Neural progenitor cell (in vitro differentiated cells): ENCODE results near the gene MED20.

Experiments used
- EZH2 ChIP-seq: fragments of 200-600 bp; sonication (generic); IDR thresholded peaks from 2 replicates; pipeline ENCODE4 v1.6.1; 2017; ENCODE audit warnings: antibody characterized with exemption, mild to moderate bottlenecking, moderate library complexity
- EZH2phosphoT487 ChIP-seq: fragments of 200-600 bp; sonication (generic); IDR thresholded peaks from 2 replicates; pipeline ENCODE4 v1.6.1; 2017; ENCODE audit warnings: antibody characterized with exemption
- TF ChIP-seq, protein P1 (sequence below): fragments of 200-600 bp; sonication (generic); IDR thresholded peaks from 2 replicates; pipeline ENCODE4 v1.5.1; 2017; ENCODE audit warnings: antibody characterized with exemption, mild to moderate bottlenecking

DNA sequence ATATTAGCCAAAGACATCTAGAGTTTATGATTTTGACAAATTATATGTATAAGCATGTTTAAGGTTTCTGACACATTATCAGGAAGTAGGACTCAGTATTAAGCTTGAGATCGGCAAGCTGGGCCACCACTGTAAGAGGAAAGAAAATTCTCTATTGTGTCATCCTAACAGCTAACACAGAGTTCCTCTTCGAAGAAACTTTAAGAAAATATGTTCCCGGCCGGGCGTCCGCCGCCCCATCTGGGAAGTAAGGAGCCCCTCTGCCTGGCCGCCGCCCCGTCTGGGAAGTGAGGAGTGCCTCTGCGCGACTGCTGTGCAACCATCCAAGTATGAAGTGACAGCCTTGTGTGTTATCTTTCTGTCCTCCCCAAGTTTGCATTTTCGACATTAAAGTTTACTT is 48.8 kb downstream of the MED20 start:
- TF ChIP-seq, protein P1, sequence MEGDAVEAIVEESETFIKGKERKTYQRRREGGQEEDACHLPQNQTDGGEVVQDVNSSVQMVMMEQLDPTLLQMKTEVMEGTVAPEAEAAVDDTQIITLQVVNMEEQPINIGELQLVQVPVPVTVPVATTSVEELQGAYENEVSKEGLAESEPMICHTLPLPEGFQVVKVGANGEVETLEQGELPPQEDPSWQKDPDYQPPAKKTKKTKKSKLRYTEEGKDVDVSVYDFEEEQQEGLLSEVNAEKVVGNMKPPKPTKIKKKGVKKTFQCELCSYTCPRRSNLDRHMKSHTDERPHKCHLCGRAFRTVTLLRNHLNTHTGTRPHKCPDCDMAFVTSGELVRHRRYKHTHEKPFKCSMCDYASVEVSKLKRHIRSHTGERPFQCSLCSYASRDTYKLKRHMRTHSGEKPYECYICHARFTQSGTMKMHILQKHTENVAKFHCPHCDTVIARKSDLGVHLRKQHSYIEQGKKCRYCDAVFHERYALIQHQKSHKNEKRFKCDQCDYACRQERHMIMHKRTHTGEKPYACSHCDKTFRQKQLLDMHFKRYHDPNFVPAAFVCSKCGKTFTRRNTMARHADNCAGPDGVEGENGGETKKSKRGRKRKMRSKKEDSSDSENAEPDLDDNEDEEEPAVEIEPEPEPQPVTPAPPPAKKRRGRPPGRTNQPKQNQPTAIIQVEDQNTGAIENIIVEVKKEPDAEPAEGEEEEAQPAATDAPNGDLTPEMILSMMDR = no peak
- TF ChIP-seq EZH2phosphoT487 = no peak
- no peak for TF ChIP-seq EZH2
